Measurements from ENCODE around the gene CNGA4. TPM values are rescaled to one million over a fixed set of nuclear protein-coding genes. Genes with fewer than 3 reads are reported as not detected.

The CNGA4 gene
- total and polyA plus RNA-seq, 7 donors = 0.03 to 0.21 TPM; not detected in 5

DNA sequence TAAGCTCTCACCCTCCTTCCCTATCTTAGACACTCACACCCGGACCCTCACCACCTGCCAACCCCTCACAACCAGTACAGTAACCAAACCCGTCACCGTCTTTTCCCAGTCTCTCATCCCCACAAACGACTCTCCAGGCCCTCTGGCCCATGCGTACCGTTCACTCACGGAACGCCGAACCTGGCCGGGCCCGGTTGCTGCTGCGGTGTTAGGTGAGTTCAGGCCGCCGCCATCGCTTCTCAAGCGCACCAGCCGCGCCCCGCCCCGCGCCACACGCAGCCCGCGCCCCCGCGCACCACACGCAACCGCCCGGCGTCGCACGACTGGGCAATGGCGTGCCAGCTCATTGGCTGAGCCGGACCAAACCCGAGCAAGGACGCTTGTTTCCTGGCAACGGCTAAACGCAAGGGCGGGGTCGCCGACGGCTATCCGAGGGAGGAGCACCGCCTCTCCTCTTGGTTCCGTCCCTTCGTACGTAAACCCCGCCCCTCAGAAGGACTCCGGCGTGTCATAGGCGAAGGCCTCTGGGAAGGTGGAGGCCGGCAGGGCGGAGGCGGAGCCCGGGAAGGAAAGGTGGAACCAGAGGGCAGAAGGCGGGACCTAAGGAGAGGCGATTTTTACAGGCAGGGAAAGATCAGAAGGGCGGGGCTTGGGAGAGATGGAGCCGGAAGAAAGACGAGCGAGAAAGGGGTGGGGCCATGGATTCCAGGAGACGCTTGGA, 4.3 kb upstream of the CNGA4 start, which contains the start of gene FHIP1B:
Gene FHIP1B, minus strand, starts transcription at position 250 of the 721 bp plus-strand sequence. CDS start 10,120 bp downstream, outside the sequence.
- intact Hi-C loops (cut with DNase I) = loop anchor here (5.0 to 10.0 kb wide), 3 partner anchors 83 to 380 kb away; partner anchors contain the start of genes TRIM3 (in 2 of the 2), TAF10 (in 1 of the 2) and TPP1 (in 1 of the 2)
- no peaks in the 10 kb centered on the region for H3K27me3 ChIP-seq (ENCODE audit: insufficient read depth in 3 of 3, low read length in 2 of 3)

DNA sequence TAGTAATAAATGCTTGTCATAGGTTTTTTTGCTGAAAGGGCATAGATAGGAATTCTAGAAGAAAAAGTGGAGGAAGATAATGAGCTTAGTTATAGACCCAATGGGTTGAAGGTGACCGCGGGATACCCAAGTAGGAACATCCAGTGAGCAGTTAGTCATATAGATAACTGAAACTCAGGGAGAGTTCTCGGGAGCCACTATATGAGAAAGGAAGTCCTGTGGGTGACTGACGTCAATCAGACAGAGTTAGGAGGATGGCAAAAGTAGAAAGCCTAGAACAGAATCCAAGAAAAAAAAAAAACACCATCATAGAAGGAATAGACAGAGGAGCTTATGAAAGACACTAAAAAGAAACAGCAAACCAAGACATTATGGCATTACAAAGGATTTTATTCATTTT, 1.6 kb upstream of the CNGA4 start:
- Histone ChIP-seq H3K9me3 (no peaks in the 10 kb centered on the region), H3K36me3 (ENCODE audit: insufficient read depth in 1 of 2, low read depth in 1 of 2) (no peaks in the 10 kb centered on the region), H3K4me3 (no peak overlapping the region), H3K4me1 (peaks cover 19% of the 10 kb centered on the region), H3K27me3 (ENCODE audit: insufficient read depth in 3 of 3, low read length in 2 of 3) (no peaks in the 10 kb centered on the region), H3K27ac (no peak overlapping the region)
- ATAC-seq (no peak), DNase-seq (no peak)
- 84 to 85% (median 85%) methylated on average over 4 of the region's 4 CpGs for WGBS, 3 donors
- TF ChIP-seq CTCF (IDR thresholded peaks at IDR 0.05) = no peak
- intact Hi-C loops (cut with DNase I) = loop anchor here (5.0 to 10.0 kb wide), 3 partner anchors 80 to 378 kb away; partner anchors contain the start of genes TRIM3 (in 2 of the 2), TAF10 (in 1 of the 2) and TPP1 (in 1 of the 2)

More for the DNA sequence above, 4.3 kb upstream of the CNGA4 start, which contains the start of gene FHIP1B:
- Histone ChIP-seq H3K4me3 (peak within 1 kb of the TSS; percentile 83), H3K27ac (peak within 1 kb of the TSS; percentile 77), H3K4me1 (peaks cover 19% of the 10 kb centered on the region), H3K9me3 (no peaks in the 10 kb centered on the region), H3K36me3 (ENCODE audit: insufficient read depth in 1 of 2, low read depth in 1 of 2) (peaks cover 0 to 3% of the 10 kb centered on the region in 2 donors)
- DNase-seq = peak; percentile 100
- TF ChIP-seq CTCF (IDR thresholded peaks at IDR 0.05) = no peak
- 0% methylated on average over 62 of the region's 62 CpGs for WGBS, 3 donors
- peak; percentile 97 to 99 (median 98) for ATAC-seq

GRCh38 chr11:6237761-6238302, 1.1 kb upstream of the CNGA4 start:
- intact Hi-C loops (cut with DNase I) = loop anchor here (5.0 to 10.0 kb wide), 3 partner anchors 79 to 377 kb away; partner anchors contain the start of genes TRIM3 (in 2 of the 2), TAF10 (in 1 of the 2) and TPP1 (in 1 of the 2)
- no peak for DNase-seq
- no peak overlapping the region for H3K4me3 ChIP-seq
- no peaks in the 10 kb centered on the region for H3K27me3 ChIP-seq (ENCODE audit: insufficient read depth in 3 of 3, low read length in 2 of 3)
- WGBS, 3 donors = 87 to 89% (median 88%) methylated on average over 5 of the region's 5 CpGs
- no peaks in the 10 kb centered on the region for H3K9me3 ChIP-seq
- no peaks in the 10 kb centered on the region for H3K36me3 ChIP-seq (ENCODE audit: insufficient read depth in 1 of 2, low read depth in 1 of 2)
- ATAC-seq = no peak
- no peak for TF ChIP-seq CTCF (IDR thresholded peaks at IDR 0.05)
- peaks cover 17% of the 10 kb centered on the region for H3K4me1 ChIP-seq
- H3K27ac ChIP-seq = no peak overlapping the region

- intact Hi-C loops (cut with DNase I) = no loop called here
- H3K4me1 ChIP-seq = peaks cover 6% of the 10 kb centered on the region
- ATAC-seq (no peak), DNase-seq (no peak)
- no peak for TF ChIP-seq CTCF (IDR thresholded peaks at IDR 0.05)
- WGBS, 3 donors = 96 to 98% (median 96%) methylated on average over 28 of the region's 28 CpGs
- no peak overlapping the region for H3K4me3 ChIP-seq
- H3K27me3 ChIP-seq (ENCODE audit: insufficient read depth in 3 of 3, low read length in 2 of 3) = no peaks in the 10 kb centered on the region
- no peak overlapping the region for H3K27ac ChIP-seq
- H3K36me3 ChIP-seq (ENCODE audit: insufficient read depth in 1 of 2, low read depth in 1 of 2) = no peaks in the 10 kb centered on the region
- no peaks in the 10 kb centered on the region for H3K9me3 ChIP-seq
Observed at GRCh38 chr11:6240139-6240538, 1.2 kb downstream of the CNGA4 start.

Data from psoas muscle (tissue), 8 donors.